A673 (cell line): ENCODE data around the gene EHF. TPM values are rescaled to one million over a fixed set of nuclear protein-coding genes. Genes with fewer than 3 reads are reported as not detected.

ENCODE experiments used
- BruUV-seq: library from RNA; stranded (reverse); fragments of 400-500 nt; replicated peaks from 2 replicates; lab custom pipeline; 2021; lab: Mats Ljungman, UMichigan
- CTCF ChIA-PET: fragments of 300-600 bp; sonication (Branson Sonifier 250); formaldehyde crosslinking; loops from one replicate; lab custom pipeline; 2022; ENCODE audit warnings: antibody characterized with exemption; lab: Charles Lee
- POLR2A ChIA-PET: fragments of 300-600 bp; sonication (Branson Sonifier 250); formaldehyde crosslinking; loops from one replicate; lab custom pipeline; 2022; ENCODE audit warnings: antibody characterized with exemption; ENCODE audit not compliant: low non-redundant PET; lab: Charles Lee
- DNase-seq: peaks from one replicate; pipeline ENCODE4 v3.0.0-alpha.2; 2015; ENCODE audit warnings: low spot score
- H3K27ac ChIP-seq: fragments of 200-600 bp; sonication (generic); 2 replicates; pipeline ENCODE4 v1.5.1; 2016; ENCODE audit warnings: mixed run types, low read depth, mild to moderate bottlenecking, mixed read lengths, antibody characterized with exemption, low read length; ENCODE audit not compliant: poor library complexity, severe bottlenecking
- H3K27me3 ChIP-seq: fragments of 200-600 bp; sonication (generic); replicated peaks from 2 replicates; pipeline ENCODE4 v1.6.1; 2017; ENCODE audit warnings: mixed run types, low read depth, mild to moderate bottlenecking, mixed read lengths, antibody characterized with exemption, low read length; ENCODE audit not compliant: insufficient read depth, poor library complexity
- H3K36me3 ChIP-seq: fragments of 200-600 bp; sonication (generic); 2 replicates; pipeline ENCODE4 v1.6.1; 2016; ENCODE audit warnings: mixed run types, mild to moderate bottlenecking, mixed read lengths, antibody characterized with exemption, low read length; ENCODE audit not compliant: insufficient read depth, poor library complexity, severe bottlenecking
- H3K4me1 ChIP-seq: fragments of 200-600 bp; sonication (generic); 2 replicates; pipeline ENCODE4 v1.6.1; 2017; ENCODE audit warnings: mixed run types, mild to moderate bottlenecking, mixed read lengths, antibody characterized with exemption, low read length; ENCODE audit not compliant: insufficient read depth, poor library complexity, severe bottlenecking
- H3K4me3 ChIP-seq: fragments of 200-600 bp; sonication (generic); 2 replicates; pipeline ENCODE4 v1.5.1; 2016; ENCODE audit warnings: low read depth, mixed run types, mild to moderate bottlenecking, mixed read lengths, low read length; ENCODE audit not compliant: poor library complexity, severe bottlenecking
- H3K9me3 ChIP-seq: fragments of 200-600 bp; sonication (generic); 2 replicates; pipeline ENCODE4 v1.6.1; 2016; ENCODE audit warnings: mixed run types, low read depth, mild to moderate bottlenecking, mixed read lengths, antibody characterized with exemption, low read length; ENCODE audit not compliant: poor library complexity, severe bottlenecking
- CTCF ChIP-seq: fragments of 300-800, 200-600 bp; sonication (generic); conservative IDR thresholded peaks from 2 replicates; pipeline ENCODE4 v1.5.1; 2017; ENCODE audit warnings: low read depth, mild to moderate bottlenecking, antibody characterized with exemption, low read length, moderate library complexity, mixed read lengths
- EZH2 ChIP-seq: fragments of 200-600 bp; sonication (generic); IDR thresholded peaks from 2 replicates; pipeline ENCODE4 v1.6.1; 2017; ENCODE audit warnings: borderline replicate concordance, low read depth, mild to moderate bottlenecking, mixed read lengths, antibody characterized with exemption, low read length; ENCODE audit not compliant: poor library complexity, severe bottlenecking
- intact Hi-C: fragments of 100-400 bp; cut with micrococcal nuclease; formaldehyde crosslinking; loops from one replicate; pipeline ENCODE4 v1.10.0; 2022; ENCODE audit not compliant: unreplicated experiment
- total RNA-seq: library from RNA; stranded (reverse); gene quantifications from 2 replicates; pipeline ENCODE4 v1.2.3, GENCODE V29; 2021

The EHF gene
- total RNA-seq, 1 experiment from 2014 or later = not detected

DNA sequence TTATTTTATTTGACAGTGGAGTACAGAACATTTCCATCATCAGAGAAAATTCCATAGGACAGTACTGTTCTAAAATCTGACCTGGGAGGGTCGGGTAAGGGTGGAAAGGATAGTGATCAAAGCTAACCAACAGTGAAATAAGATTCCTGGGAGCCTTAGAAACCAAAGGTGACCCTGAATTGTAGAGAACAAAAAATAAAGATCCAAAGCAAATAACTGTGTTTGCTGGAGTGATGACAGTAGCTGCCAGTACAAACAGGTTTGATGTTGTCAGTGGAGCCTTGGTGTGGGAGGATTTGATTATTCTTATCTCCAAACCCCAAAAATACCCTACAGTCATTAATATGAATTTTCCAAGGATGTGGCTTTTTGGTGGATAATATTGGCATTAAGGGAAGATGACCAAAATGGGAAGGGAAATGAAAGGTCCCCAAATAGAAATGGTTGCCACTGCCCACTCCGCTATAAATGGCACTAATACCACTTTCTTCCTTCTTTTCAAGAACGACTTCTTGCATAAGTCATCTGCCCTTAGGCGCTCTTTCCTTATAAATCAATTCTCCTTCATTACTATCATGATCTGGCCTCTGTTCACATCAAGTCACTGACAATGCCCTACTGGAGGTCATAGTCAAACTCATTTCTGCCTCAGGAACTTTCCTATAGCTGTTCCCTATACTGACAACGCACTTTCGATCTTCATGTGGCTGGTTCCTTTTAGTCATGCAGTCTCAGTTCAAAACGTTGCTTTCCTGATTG is 44.4 kb downstream of the EHF start:
- H3K27me3 ChIP-seq = peaks cover 15% of the 10 kb centered on the region
- H3K4me1 ChIP-seq = no peaks in the 10 kb centered on the region
- H3K4me3 ChIP-seq = no peak overlapping the region
- TF ChIP-seq CTCF (no peak), EZH2 (no peak)
- no peaks in the 10 kb centered on the region for H3K9me3 ChIP-seq
- BruUV-seq = no TSS peak
- H3K27ac ChIP-seq = no peak overlapping the region
- DNase-seq = no peak
- ChIA-PET CTCF (no interaction called here), POLR2A (no interaction called here)
- no peaks in the 10 kb centered on the region for H3K36me3 ChIP-seq
- intact Hi-C loops = no loop called here

DNA sequence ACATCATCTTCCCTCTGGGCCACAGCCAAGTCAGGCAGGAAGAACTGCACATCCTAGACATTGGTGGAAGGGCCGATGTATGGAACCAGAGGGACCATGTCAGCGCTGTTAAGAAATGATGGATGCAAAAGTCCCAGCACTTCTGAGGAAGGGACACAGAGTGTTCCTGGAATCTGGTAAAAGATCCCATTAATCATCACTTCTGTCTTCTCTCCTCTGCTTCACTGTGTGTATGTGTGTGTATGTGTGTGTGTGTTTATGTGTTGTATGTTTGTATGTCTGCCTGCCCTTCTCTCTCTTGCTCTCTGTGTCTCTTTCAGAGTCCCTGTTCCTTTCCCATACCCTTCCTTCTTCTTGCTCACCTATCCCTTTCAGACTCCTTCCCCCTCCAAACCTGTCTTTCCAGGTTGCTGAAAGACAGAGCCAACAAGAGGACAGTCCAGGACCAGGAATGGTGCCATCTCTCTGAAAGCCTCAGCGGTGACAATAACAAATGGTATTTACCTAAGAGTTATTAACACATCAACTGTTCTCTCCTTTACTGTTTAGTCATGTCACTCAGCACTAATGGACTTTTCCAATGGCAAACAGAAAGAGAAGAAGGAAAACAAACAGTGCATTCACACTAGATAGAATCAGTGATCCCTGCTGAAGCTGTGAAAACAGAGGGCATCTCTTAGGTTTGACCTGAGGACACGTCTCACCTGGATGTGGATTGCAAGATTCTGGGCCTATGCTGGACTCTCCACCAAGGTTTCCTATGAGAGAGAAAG is 47.1 kb downstream of the EHF start:
- ChIA-PET CTCF (no interaction called here), POLR2A (no interaction called here)
- TF ChIP-seq CTCF = no peak
- no peak for TF ChIP-seq EZH2
- H3K4me1 ChIP-seq = no peaks in the 10 kb centered on the region
- BruUV-seq = no TSS peak
- H3K4me3 ChIP-seq = no peak overlapping the region
- H3K27ac ChIP-seq = no peak overlapping the region
- H3K27me3 ChIP-seq = peaks cover 28% of the 10 kb centered on the region
- intact Hi-C loops = no loop called here
- no peaks in the 10 kb centered on the region for H3K36me3 ChIP-seq
- no peak for DNase-seq
- H3K9me3 ChIP-seq = no peaks in the 10 kb centered on the region

- H3K9me3 ChIP-seq = no peaks in the 10 kb centered on the region
- intact Hi-C loops = no loop called here
- peaks cover 27% of the 10 kb centered on the region for H3K27me3 ChIP-seq
- POLR2A ChIA-PET = no interaction called here
- TF ChIP-seq CTCF = no peak
- TF ChIP-seq EZH2 = no peak
- H3K4me3 ChIP-seq = no peak overlapping the region
- no peak for DNase-seq
- no peaks in the 10 kb centered on the region for H3K4me1 ChIP-seq
- H3K27ac ChIP-seq = no peak overlapping the region
- CTCF ChIA-PET = no interaction called here
- no peaks in the 10 kb centered on the region for H3K36me3 ChIP-seq
- BruUV-seq = no TSS peak
These were observed 47.7 kb downstream of the EHF start for GRCh38 chr11:34668583-34669053.
